HCT116 (cell line): Measurements from ENCODE around the gene ROR2. TPM values are rescaled to one million over a fixed set of nuclear protein-coding genes. Genes with fewer than 3 reads are reported as not detected.

Experiments
- ATAC-seq: fragments of 200-7000 bp; cut with Tn5 transposase; 2 replicates; pipeline ENCODE4 v1.9.1; 2020; ENCODE audit warnings: mild to moderate bottlenecking, moderate library complexity
- BruUV-seq: library from RNA; stranded (reverse); fragments of 400-500 nt; replicated peaks from 2 replicates; lab custom pipeline; 2021; lab: Mats Ljungman, UMichigan
- CTCF ChIA-PET: fragments of 300-600 bp; sonication (Branson Sonifier 250); formaldehyde crosslinking; loops from one replicate; lab custom pipeline; 2021; ENCODE audit warnings: antibody characterized with exemption; lab: Charles Lee
- POLR2A ChIA-PET: fragments of 300-600, 350-600 bp; sonication (Branson Sonifier 250); formaldehyde crosslinking; loops from one replicate; lab custom pipeline; 2021; ENCODE audit warnings: antibody characterized with exemption; lab: Charles Lee
- RAD21 ChIA-PET, 2 experiments: fragments of 300-600 bp; sonication (Branson Sonifier 250); formaldehyde crosslinking; loops; one replicate each; lab custom pipeline; 2023; ENCODE audit warnings: low total read pairs in 2 of 2; ENCODE audit not compliant: uncharacterized antibody in 2 of 2, unreplicated experiment in 2 of 2, low non-redundant PET in 1 of 2; lab: Charles Lee
- DNase-seq: peaks from one replicate; pipeline ENCODE4 v3.0.0-alpha.2; 2010; ENCODE audit warnings: low read depth, low spot score
- H2AFZ ChIP-seq: fragments of 200-600 bp; shearing (Covaris generic), sonication (generic); 2 replicates; pipeline ENCODE4 v1.6.1; 2017; ENCODE audit warnings: low read depth, mixed run types, mixed read lengths, antibody characterized with exemption, low read length; ENCODE audit not compliant: poor library complexity, severe bottlenecking
- H3K27ac ChIP-seq: 2 replicates; pipeline ENCODE4 v1.5.1; 2012; ENCODE audit warnings: low read depth, low read length
- H3K27me3 ChIP-seq: fragments of 200-600 bp; sonication (generic); 2 replicates; pipeline ENCODE4 v1.6.1; 2016; ENCODE audit warnings: mixed run types, low read length, mixed read lengths; ENCODE audit not compliant: insufficient read depth
- H3K36me3 ChIP-seq, 2 experiments: fragments of 200-500 bp in 1 of 2; fragments of 200-600 bp in 1 of 2; sonication (Bioruptor generic) in 1 of 2; sonication (generic) in 1 of 2; 2 replicates each; pipeline versions ENCODE4 v1.5.1 to v1.6.1; 2014 to 2016; ENCODE audit warnings: low read length in 2 of 2, inconsistent platforms in 1 of 2, mixed read lengths in 1 of 2, mixed run types in 1 of 2; ENCODE audit not compliant: insufficient read depth in 2 of 2, control insufficient read depth in 1 of 2
- H3K4me1 ChIP-seq, 2 experiments: fragments of 200-600 bp in 1 of 2; sonication (generic) in 1 of 2; 2 replicates each; pipeline versions ENCODE4 v1.5.1 to v1.6.1; 2012 to 2017; ENCODE audit warnings: low read length in 2 of 2, inconsistent platforms in 1 of 2, mild to moderate bottlenecking in 1 of 2, mixed read lengths in 1 of 2, mixed run types in 1 of 2, moderate library complexity in 1 of 2; ENCODE audit not compliant: insufficient read depth in 2 of 2, control insufficient read depth in 1 of 2
- H3K4me2 ChIP-seq: fragments of 200-600 bp; sonication (generic); 2 replicates; pipeline ENCODE4 v1.6.1; 2017; ENCODE audit warnings: mixed run types, low read length, mixed read lengths
- H3K4me3 ChIP-seq, 2 experiments: fragments of 200-600 bp in 1 of 2; sonication (generic) in 1 of 2; replicated peaks in 1 of 2; 2 replicates each; pipeline ENCODE4 v1.5.1; 2011 to 2016; ENCODE audit warnings: low read length in 2 of 2, control low read depth in 1 of 2, low read depth in 1 of 2, mild to moderate bottlenecking in 1 of 2, mixed read lengths in 1 of 2, mixed run types in 1 of 2
- H3K79me2 ChIP-seq: fragments of 200-600 bp; sonication (generic); 2 replicates; pipeline ENCODE4 v1.6.1; 2017; ENCODE audit warnings: mild to moderate bottlenecking, mixed run types, low read length, moderate library complexity, mixed read lengths; ENCODE audit not compliant: insufficient read depth
- H3K9ac ChIP-seq: fragments of 200-600 bp; sonication (generic); 2 replicates; pipeline ENCODE4 v1.6.1; 2016; ENCODE audit warnings: low read length, mixed read lengths
- H3K9me2 ChIP-seq: fragments of 200-600 bp; sonication (generic), shearing (Covaris generic); 2 replicates; pipeline ENCODE4 v1.6.1; 2017; ENCODE audit warnings: mixed run types, mild to moderate bottlenecking, moderate library complexity; ENCODE audit not compliant: insufficient read depth
- H3K9me3 ChIP-seq, 2 experiments: fragments of 200-500 bp in 1 of 2; fragments of 200-600 bp in 1 of 2; sonication (Bioruptor generic) in 1 of 2; sonication (generic) in 1 of 2; 2 replicates each; pipeline ENCODE4 v1.6.1; 2014 to 2017; ENCODE audit warnings: low read length in 2 of 2, mixed read lengths in 2 of 2, inconsistent platforms in 1 of 2, low read depth in 1 of 2, mild to moderate bottlenecking in 1 of 2, mixed run types in 1 of 2, moderate library complexity in 1 of 2; ENCODE audit not compliant: control insufficient read depth in 1 of 2, insufficient read depth in 1 of 2
- H4K20me1 ChIP-seq: fragments of 200-600 bp; sonication (generic), shearing (Covaris generic); 2 replicates; pipeline ENCODE4 v1.6.1; 2017; ENCODE audit warnings: mixed run types, mild to moderate bottlenecking, moderate library complexity; ENCODE audit not compliant: insufficient read depth
- CBX3 ChIP-seq: IDR thresholded peaks from 2 replicates; pipeline ENCODE4 v1.6.1; 2012; ENCODE audit warnings: low read depth
- CEBPB ChIP-seq: IDR thresholded peaks from 2 replicates; pipeline ENCODE4 v1.6.1; 2012; ENCODE audit warnings: low read depth
- EGR1 ChIP-seq: IDR thresholded peaks from 2 replicates; pipeline ENCODE4 v1.6.1; 2012; ENCODE audit warnings: low read depth
- ELF1 ChIP-seq: IDR thresholded peaks from 2 replicates; pipeline ENCODE4 v1.6.1; 2012; ENCODE audit warnings: low read depth, borderline replicate concordance
- EZH2 ChIP-seq: fragments of 200-600 bp; sonication (generic); IDR thresholded peaks from 2 replicates; pipeline ENCODE4 v1.6.1; 2017; ENCODE audit warnings: antibody characterized with exemption, mixed run types
- EZH2phosphoT487 ChIP-seq: fragments of 200-600 bp; IDR thresholded peaks from 2 replicates; pipeline ENCODE4 v1.6.1; 2018; ENCODE audit warnings: antibody characterized with exemption, borderline replicate concordance
- FOSL1 ChIP-seq: IDR thresholded peaks from 2 replicates; pipeline ENCODE4 v1.6.1; 2012; ENCODE audit warnings: low read depth
- POLR2A ChIP-seq: IDR thresholded peaks from 2 replicates; pipeline ENCODE4 v1.7.0; 2011; ENCODE audit warnings: borderline replicate concordance; ENCODE audit not compliant: insufficient read depth, insufficient read length; ENCODE audit errors: extremely low read depth
- POLR2AphosphoS5 ChIP-seq: IDR thresholded peaks from 2 replicates; pipeline ENCODE4 v1.6.1; 2011; ENCODE audit warnings: mild to moderate bottlenecking, low read depth, low read length, moderate library complexity
- RAD21 ChIP-seq: IDR thresholded peaks from 2 replicates; pipeline ENCODE4 v1.6.1; 2012; ENCODE audit warnings: low read depth, mild to moderate bottlenecking
- SIN3A ChIP-seq: IDR thresholded peaks from 2 replicates; pipeline ENCODE4 v1.6.1; 2012; ENCODE audit warnings: low read depth
- SP1 ChIP-seq: IDR thresholded peaks from 2 replicates; pipeline ENCODE4 v1.6.1; 2012; ENCODE audit warnings: low read depth
- SRF ChIP-seq: IDR thresholded peaks from 2 replicates; pipeline ENCODE4 v1.6.1; 2012; ENCODE audit warnings: low read depth
- TCF7L2 ChIP-seq: IDR thresholded peaks from 2 replicates; pipeline ENCODE4 v1.7.0; 2011; ENCODE audit warnings: borderline replicate concordance, inconsistent platforms; ENCODE audit not compliant: insufficient read depth, insufficient read length; ENCODE audit errors: extremely low read depth
- YY1 ChIP-seq: IDR thresholded peaks from 2 replicates; pipeline ENCODE4 v1.6.1; 2011; ENCODE audit warnings: low read length, low read depth, moderate library complexity, mild to moderate bottlenecking; ENCODE audit not compliant: insufficient replicate concordance; ENCODE audit errors: extremely low read depth
- ZFX ChIP-seq: fragments of 450-650 bp; IDR thresholded peaks from 2 replicates; pipeline ENCODE4 v1.6.1; 2017
- ZNF274 ChIP-seq: fragments of 200-500 bp; sonication (Bioruptor generic); IDR thresholded peaks from 2 replicates; pipeline ENCODE4 v1.6.1; 2014; ENCODE audit warnings: mild to moderate bottlenecking, low read depth, low read length, inconsistent platforms
- intact Hi-C: fragments of 100-400 bp; cut with micrococcal nuclease; formaldehyde crosslinking; loops from 2 replicates; pipeline ENCODE4 v1.10.0; 2022
- total RNA-seq: library from RNA; stranded (reverse); gene quantifications from one replicate; pipeline ENCODE4 v1.2.1, GENCODE V29; 2021; ENCODE audit not compliant: unreplicated experiment
- TF ChIP-seq, protein P1 (sequence below): IDR thresholded peaks from 2 replicates; pipeline ENCODE4 v1.6.1; 2012
- TF ChIP-seq, protein P2 (sequence below): IDR thresholded peaks from 2 replicates; pipeline ENCODE4 v1.6.1; 2012
- TF ChIP-seq, protein P3 (sequence below), 3 experiments: fragments of 200-600 bp in 1 of 3; sonication (generic) in 1 of 3; IDR thresholded peaks in 2 of 3; conservative IDR thresholded peaks in 1 of 3; 2 replicates each; pipeline ENCODE4 v1.5.1; 2012 to 2017; ENCODE audit warnings: low read depth in 2 of 3, low read length in 2 of 3, antibody characterized with exemption in 1 of 3, borderline replicate concordance in 1 of 3, control low read depth in 1 of 3, mild to moderate bottlenecking in 1 of 3, mixed read lengths in 1 of 3, mixed run types in 1 of 3, moderate library complexity in 1 of 3; ENCODE audit not compliant: insufficient read depth in 1 of 3

Gene ROR2
- total RNA-seq, 1 experiment from 2014 or later, result 15.7 TPM

DNA sequence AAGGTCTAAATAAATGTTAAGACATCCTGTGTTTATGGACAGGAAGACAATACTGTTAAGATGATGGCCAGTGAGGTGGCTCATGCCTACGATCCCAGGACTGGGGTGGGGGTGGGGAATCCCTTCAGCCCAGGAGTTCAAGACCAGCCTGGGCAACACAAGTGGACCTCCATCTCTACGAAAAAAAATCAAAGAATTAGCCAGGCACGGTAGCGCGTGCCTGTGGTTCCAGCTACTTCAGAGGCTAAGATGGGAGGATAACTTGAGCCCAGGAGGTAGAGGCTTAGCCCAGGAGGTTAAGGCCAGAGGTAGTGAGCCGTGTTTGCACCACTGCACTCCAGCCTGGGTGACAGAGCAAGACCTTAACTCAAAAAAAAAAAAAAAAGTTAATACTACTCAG is 5.3 kb downstream of the ROR2 start:
- ChIA-PET RAD21 (no interaction called here), POLR2A (no interaction called here)
- H3K27me3 ChIP-seq, result no peaks in the 10 kb centered on the region
- no peak overlapping the region for H3K27ac ChIP-seq
- no peaks in the 10 kb centered on the region for H3K9me2 ChIP-seq
- H3K4me1 ChIP-seq, result peaks cover 5 to 8% of the 10 kb centered on the region in 2 experiments; a peak in 3 of 4 replicates
- no peak overlapping the region for H3K4me2 ChIP-seq
- no peak for ATAC-seq
- intact Hi-C loops, result no loop called here
- no peak overlapping the region for H3K9ac ChIP-seq
- peaks cover 64% of the 10 kb centered on the region for H3K79me2 ChIP-seq
- no peak overlapping the region for H3K4me3 ChIP-seq
- TF ChIP-seq SP1 (no peak), CBX3 (no peak), SRF (no peak), ZNF274 (no peak), ELF1 (no peak), EZH2 (no peak), ZFX (no peak), SIN3A (no peak), POLR2A (no peak), FOSL1 (no peak), CEBPB (no peak), POLR2AphosphoS5 (no peak), EZH2phosphoT487 (no peak), EGR1 (no peak), YY1 (no peak), RAD21 (no peak), TCF7L2 (no peak)
- TF ChIP-seq, protein P1, sequence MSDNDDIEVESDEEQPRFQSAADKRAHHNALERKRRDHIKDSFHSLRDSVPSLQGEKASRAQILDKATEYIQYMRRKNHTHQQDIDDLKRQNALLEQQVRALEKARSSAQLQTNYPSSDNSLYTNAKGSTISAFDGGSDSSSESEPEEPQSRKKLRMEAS, result no peak
- TF ChIP-seq, protein P2, sequence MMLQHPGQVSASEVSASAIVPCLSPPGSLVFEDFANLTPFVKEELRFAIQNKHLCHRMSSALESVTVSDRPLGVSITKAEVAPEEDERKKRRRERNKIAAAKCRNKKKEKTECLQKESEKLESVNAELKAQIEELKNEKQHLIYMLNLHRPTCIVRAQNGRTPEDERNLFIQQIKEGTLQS, result no peak
- TF ChIP-seq, protein P3, sequence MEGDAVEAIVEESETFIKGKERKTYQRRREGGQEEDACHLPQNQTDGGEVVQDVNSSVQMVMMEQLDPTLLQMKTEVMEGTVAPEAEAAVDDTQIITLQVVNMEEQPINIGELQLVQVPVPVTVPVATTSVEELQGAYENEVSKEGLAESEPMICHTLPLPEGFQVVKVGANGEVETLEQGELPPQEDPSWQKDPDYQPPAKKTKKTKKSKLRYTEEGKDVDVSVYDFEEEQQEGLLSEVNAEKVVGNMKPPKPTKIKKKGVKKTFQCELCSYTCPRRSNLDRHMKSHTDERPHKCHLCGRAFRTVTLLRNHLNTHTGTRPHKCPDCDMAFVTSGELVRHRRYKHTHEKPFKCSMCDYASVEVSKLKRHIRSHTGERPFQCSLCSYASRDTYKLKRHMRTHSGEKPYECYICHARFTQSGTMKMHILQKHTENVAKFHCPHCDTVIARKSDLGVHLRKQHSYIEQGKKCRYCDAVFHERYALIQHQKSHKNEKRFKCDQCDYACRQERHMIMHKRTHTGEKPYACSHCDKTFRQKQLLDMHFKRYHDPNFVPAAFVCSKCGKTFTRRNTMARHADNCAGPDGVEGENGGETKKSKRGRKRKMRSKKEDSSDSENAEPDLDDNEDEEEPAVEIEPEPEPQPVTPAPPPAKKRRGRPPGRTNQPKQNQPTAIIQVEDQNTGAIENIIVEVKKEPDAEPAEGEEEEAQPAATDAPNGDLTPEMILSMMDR (IDR thresholded peaks at IDR 0.05 in 2 of 3, conservative IDR thresholded peaks at IDR 0.05 in 1 of 3; ENCODE audit: borderline replicate concordance in 1 of 3, insufficient read depth in 1 of 3, low read depth in 2 of 3, low read length in 2 of 3), result no peak
- TF ChIP-seq, all 23 proteins: peak for 0
- Histone ChIP-seq H3K36me3 (no peaks in the 10 kb centered on the region), H3K9me3 (no peaks in the 10 kb centered on the region), H2AFZ (no peak overlapping the region), H4K20me1 (no peaks in the 10 kb centered on the region)
- BruUV-seq, result no TSS peak
- DNase-seq, result no peak
- CTCF ChIA-PET, result interaction anchor here (1.2 kb wide), 1 partner anchor 11 kb away, joined by 11 read pairs; no protein-coding TSS in a partner anchor
